ENCODE measurements around the gene TMTC2. TPM values are rescaled to one million over a fixed set of nuclear protein-coding genes. Genes with fewer than 3 reads are reported as not detected.

The TMTC2 gene
- polyA plus RNA-seq, 1 donor from 2014 or later = 20.6 TPM

DNA sequence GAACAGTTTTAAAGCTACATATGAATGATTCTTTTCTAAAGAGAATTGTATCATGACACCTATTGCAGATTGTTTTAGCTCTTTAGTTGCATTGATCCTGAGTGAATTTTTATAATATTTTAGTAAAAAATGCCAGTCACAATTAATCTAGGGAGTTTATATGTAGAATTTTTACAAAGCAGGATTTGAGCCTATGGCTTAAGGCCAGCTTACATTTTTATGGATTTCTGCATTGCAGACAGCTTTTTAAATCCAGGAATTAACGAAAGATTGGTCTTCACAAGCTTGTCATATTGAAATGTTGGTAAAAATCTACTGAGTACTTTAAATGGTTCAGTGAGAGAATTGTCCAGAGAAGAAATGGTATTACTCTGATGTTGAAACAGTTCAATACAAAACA lies 358.0 kb downstream of the TMTC2 start:
- Histone ChIP-seq H3K27me3 (ENCODE audit: insufficient read depth, low read depth, low read length) (no peaks in the 10 kb centered on the region), H3K27ac (ENCODE audit: low read length) (no peak overlapping the region), H3K9ac (ENCODE audit: low read length) (no peak overlapping the region), H3F3A (ENCODE audit: insufficient read depth, low read length, poor library complexity, severe bottlenecking) (no peaks in the 10 kb centered on the region), H4K20me1 (ENCODE audit: insufficient read depth) (no peaks in the 10 kb centered on the region), H2AFZ (ENCODE audit: low read depth, low read length) (no peak overlapping the region), H3K4me3 (ENCODE audit: low read length) (no peak overlapping the region), H3K9me2 (ENCODE audit: insufficient read depth, low read length) (no peaks in the 10 kb centered on the region), H3K4me2 (ENCODE audit: low read length) (no peak overlapping the region), H3K79me2 (replicated peaks; ENCODE audit: insufficient read depth, low read length) (no peaks in the 10 kb centered on the region), H3K9me3 (ENCODE audit: low read length) (no peaks in the 10 kb centered on the region), H3K36me3 (ENCODE audit: insufficient read depth, low read length) (no peaks in the 10 kb centered on the region)
- TF ChIP-seq SMC3 (conservative IDR thresholded peaks at IDR 0.05; ENCODE audit: poor library complexity) (no peak), MXI1 (conservative IDR thresholded peaks at IDR 0.05; ENCODE audit: poor library complexity, severe bottlenecking) (no peak), RAD21 (conservative IDR thresholded peaks at IDR 0.05) (no peak), TAF1 (IDR thresholded peaks at IDR 0.05; ENCODE audit: low read depth) (no peak), EP300 (conservative IDR thresholded peaks at IDR 0.05; ENCODE audit: poor library complexity, severe bottlenecking) (no peak), EZH2 (IDR thresholded peaks at IDR 0.05; ENCODE audit: borderline replicate concordance, insufficient read depth, low read length, poor library complexity, severe bottlenecking) (no peak), POLR2AphosphoS5 (IDR thresholded peaks at IDR 0.05) (no peak)
- TF ChIP-seq, protein P1, sequence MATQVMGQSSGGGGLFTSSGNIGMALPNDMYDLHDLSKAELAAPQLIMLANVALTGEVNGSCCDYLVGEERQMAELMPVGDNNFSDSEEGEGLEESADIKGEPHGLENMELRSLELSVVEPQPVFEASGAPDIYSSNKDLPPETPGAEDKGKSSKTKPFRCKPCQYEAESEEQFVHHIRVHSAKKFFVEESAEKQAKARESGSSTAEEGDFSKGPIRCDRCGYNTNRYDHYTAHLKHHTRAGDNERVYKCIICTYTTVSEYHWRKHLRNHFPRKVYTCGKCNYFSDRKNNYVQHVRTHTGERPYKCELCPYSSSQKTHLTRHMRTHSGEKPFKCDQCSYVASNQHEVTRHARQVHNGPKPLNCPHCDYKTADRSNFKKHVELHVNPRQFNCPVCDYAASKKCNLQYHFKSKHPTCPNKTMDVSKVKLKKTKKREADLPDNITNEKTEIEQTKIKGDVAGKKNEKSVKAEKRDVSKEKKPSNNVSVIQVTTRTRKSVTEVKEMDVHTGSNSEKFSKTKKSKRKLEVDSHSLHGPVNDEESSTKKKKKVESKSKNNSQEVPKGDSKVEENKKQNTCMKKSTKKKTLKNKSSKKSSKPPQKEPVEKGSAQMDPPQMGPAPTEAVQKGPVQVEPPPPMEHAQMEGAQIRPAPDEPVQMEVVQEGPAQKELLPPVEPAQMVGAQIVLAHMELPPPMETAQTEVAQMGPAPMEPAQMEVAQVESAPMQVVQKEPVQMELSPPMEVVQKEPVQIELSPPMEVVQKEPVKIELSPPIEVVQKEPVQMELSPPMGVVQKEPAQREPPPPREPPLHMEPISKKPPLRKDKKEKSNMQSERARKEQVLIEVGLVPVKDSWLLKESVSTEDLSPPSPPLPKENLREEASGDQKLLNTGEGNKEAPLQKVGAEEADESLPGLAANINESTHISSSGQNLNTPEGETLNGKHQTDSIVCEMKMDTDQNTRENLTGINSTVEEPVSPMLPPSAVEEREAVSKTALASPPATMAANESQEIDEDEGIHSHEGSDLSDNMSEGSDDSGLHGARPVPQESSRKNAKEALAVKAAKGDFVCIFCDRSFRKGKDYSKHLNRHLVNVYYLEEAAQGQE (IDR thresholded peaks at IDR 0.05; ENCODE audit: borderline replicate concordance) = no peak
- TF ChIP-seq, protein P2, sequence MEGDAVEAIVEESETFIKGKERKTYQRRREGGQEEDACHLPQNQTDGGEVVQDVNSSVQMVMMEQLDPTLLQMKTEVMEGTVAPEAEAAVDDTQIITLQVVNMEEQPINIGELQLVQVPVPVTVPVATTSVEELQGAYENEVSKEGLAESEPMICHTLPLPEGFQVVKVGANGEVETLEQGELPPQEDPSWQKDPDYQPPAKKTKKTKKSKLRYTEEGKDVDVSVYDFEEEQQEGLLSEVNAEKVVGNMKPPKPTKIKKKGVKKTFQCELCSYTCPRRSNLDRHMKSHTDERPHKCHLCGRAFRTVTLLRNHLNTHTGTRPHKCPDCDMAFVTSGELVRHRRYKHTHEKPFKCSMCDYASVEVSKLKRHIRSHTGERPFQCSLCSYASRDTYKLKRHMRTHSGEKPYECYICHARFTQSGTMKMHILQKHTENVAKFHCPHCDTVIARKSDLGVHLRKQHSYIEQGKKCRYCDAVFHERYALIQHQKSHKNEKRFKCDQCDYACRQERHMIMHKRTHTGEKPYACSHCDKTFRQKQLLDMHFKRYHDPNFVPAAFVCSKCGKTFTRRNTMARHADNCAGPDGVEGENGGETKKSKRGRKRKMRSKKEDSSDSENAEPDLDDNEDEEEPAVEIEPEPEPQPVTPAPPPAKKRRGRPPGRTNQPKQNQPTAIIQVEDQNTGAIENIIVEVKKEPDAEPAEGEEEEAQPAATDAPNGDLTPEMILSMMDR (IDR thresholded peaks at IDR 0.05; ENCODE audit: poor library complexity, severe bottlenecking) = no peak

GRCh38 chr12:83046019-83046418 lies 359.3 kb downstream of the TMTC2 start:
- Histone ChIP-seq H3K4me3 (ENCODE audit: low read length) (no peak overlapping the region), H3F3A (ENCODE audit: insufficient read depth, low read length, poor library complexity, severe bottlenecking) (no peaks in the 10 kb centered on the region), H3K9me3 (ENCODE audit: low read length) (no peaks in the 10 kb centered on the region), H3K9me2 (ENCODE audit: insufficient read depth, low read length) (no peaks in the 10 kb centered on the region), H2AFZ (ENCODE audit: low read depth, low read length) (no peak overlapping the region), H3K27ac (ENCODE audit: low read length) (no peak overlapping the region), H3K79me2 (replicated peaks; ENCODE audit: insufficient read depth, low read length) (no peaks in the 10 kb centered on the region), H3K4me2 (ENCODE audit: low read length) (no peak overlapping the region), H3K36me3 (ENCODE audit: insufficient read depth, low read length) (no peaks in the 10 kb centered on the region), H3K27me3 (ENCODE audit: insufficient read depth, low read depth, low read length) (no peaks in the 10 kb centered on the region), H3K9ac (ENCODE audit: low read length) (no peak overlapping the region), H4K20me1 (ENCODE audit: insufficient read depth) (no peaks in the 10 kb centered on the region)
- no peak for TF ChIP-seq TAF1 (IDR thresholded peaks at IDR 0.05; ENCODE audit: low read depth)
- TF ChIP-seq, protein P1 (IDR thresholded peaks at IDR 0.05; ENCODE audit: borderline replicate concordance) = no peak
- TF ChIP-seq, protein P2 (IDR thresholded peaks at IDR 0.05; ENCODE audit: poor library complexity, severe bottlenecking) = no peak
